Sigmoid colon (tissue), 7 donors: ENCODE measurements around the gene CCNL2. TPM values are rescaled to one million over a fixed set of nuclear protein-coding genes. Genes with fewer than 3 reads are reported as not detected.
"Not testable (repeated sequence)": the region's sequence is repeated elsewhere in the genome, so short reads cannot be mapped to it uniquely, and the experiment has no call there.

Experiments
- DNase-seq: peaks from one replicate; pipeline ENCODE4 v3.0.0-alpha.2; 2019
- H3K27ac ChIP-seq, 4 donors: fragments of 200-600 bp; sonication (generic); one replicate each; pipeline ENCODE4 v1.5.1; 2016 to 2019; ENCODE audit warnings: mild to moderate bottlenecking in 1 of 4
- H3K27me3 ChIP-seq, 3 donors: fragments of 200-600 bp; sonication (generic); one replicate each; pipeline ENCODE4 v1.5.1; 2019; ENCODE audit warnings: mild to moderate bottlenecking in 1 of 3
- H3K36me3 ChIP-seq, 4 donors: fragments of 200-600 bp; sonication (generic); one replicate each; pipeline ENCODE4 v1.5.1; 2016 to 2019
- H3K4me1 ChIP-seq, 4 donors: fragments of 200-600 bp; sonication (generic); one replicate each; pipeline ENCODE4 v1.5.1; 2017 to 2019
- H3K4me3 ChIP-seq, 4 donors: fragments of 200-600 bp; sonication (generic); one replicate each; pipeline ENCODE4 v1.5.1; 2017 to 2019; ENCODE audit warnings: mild to moderate bottlenecking in 2 of 4, moderate library complexity in 1 of 4
- H3K9me3 ChIP-seq, 4 donors: fragments of 200-600 bp in 3 of 4; sonication (generic) in 3 of 4; one replicate each; pipeline versions ENCODE4 v1.5.1 to v1.6.1; 2013 to 2019
- EP300 ChIP-seq, 4 donors: sonication (generic); formaldehyde crosslinking; IDR thresholded peaks; one replicate each; pipeline ENCODE4 v1.6.1; 2017; ENCODE audit warnings: antibody characterized with exemption in 4 of 4
- POLR2A ChIP-seq, 2 donors: fragments of 450-650 bp; IDR thresholded peaks; one replicate each; pipeline ENCODE4 v1.6.1; 2016; ENCODE audit warnings: antibody characterized with exemption in 2 of 2, mild to moderate bottlenecking in 2 of 2, moderate library complexity in 2 of 2
- POLR2AphosphoS5 ChIP-seq, 4 donors: sonication (generic); formaldehyde crosslinking; IDR thresholded peaks; one replicate each; pipeline ENCODE4 v1.6.1; 2017; ENCODE audit warnings: antibody characterized with exemption in 4 of 4
- WGBS, 2 donors: extraction: QIAGEN DNeasy Blood & Tissue Kit; methylation state at CpG; one replicate each; pipeline ENCODE4 v1.1.7; 2013; 5-methylcytosine and 5-hydroxymethylcytosine counted together
- intact Hi-C: fragments of 100-400 bp; cut with DNase I; formaldehyde crosslinking; loops from one replicate; pipeline ENCODE4 v1.15.1; 2023
- polyA plus RNA-seq, 3 donors: library from polyadenylated mRNA; stranded (reverse); fragments of 200-250 nt; gene quantifications; one replicate each; pipeline ENCODE4 v1.2.3, GENCODE V29; 2013
- total RNA-seq, 4 donors: library from RNA; depleted of rRNA; stranded (reverse); fragments of >200 nt; gene quantifications; one replicate each; pipeline ENCODE4 v1.1.0, GENCODE V29; 2016
- TF ChIP-seq, protein P1 (sequence below), 4 experiments: fragments of 450-650 bp in 3 of 4; fragments of 200-600 bp in 1 of 4; IDR thresholded peaks; one replicate each; pipeline ENCODE4 v1.5.1; 2016 to 2019; ENCODE audit warnings: antibody characterized with exemption in 4 of 4, mild to moderate bottlenecking in 3 of 4, moderate library complexity in 2 of 4
- donor health status: healthy with polysubstance abuse.
- donor health status: Bipolar disorder and iron deficiency.
- donor health status: healthy.

Gene CCNL2
- total RNA-seq, result 100 to 1,000 TPM; 139 to 375 (median 173) TPM
- 10 to 100 TPM; 15.0 to 99.6 (median 16.2) TPM for polyA plus RNA-seq

DNA sequence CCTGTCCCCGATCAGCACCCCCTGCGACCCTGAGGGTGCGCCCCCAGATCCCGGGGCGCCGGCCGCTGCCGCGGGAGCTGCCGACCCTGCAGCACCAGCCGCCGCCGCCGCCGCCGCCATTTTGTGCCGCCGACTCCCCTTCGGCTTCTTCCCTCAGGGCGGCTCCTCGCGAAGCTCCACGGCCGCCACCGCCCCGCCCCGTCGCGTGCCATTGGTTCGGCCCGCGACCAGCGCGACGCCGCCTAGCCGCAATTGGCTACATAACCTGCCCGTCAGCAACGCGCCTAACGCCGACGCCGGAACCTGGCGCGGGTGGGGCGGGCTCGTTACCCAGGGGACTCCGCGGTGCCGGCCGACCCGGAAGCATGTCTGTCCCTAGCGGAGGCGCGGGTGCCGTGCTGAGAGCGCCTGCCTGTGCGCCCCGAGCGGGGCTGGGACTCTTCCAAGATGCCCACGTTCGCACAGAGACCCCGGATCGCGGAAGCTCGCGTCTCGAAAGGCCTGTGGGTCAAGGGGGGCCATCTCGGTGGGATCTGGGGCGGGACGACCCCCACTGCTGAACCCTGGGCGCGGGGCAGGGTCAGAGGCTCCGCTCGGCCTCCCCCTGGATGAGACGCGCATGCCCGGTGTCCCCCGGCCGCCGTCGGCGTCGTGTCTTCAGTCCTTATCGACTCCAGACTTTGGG is at the start of gene CCNL2:
TSS of gene CCNL2 (minus strand) at position 149 of the 685 bp plus-strand sequence. CDS start at position 120, 29 bp downstream.
- peak; percentile 99 for DNase-seq
- 0% methylated on average over 86 of the region's 86 CpGs for WGBS, 2 donors
- Histone ChIP-seq H3K27ac (peak within 1 kb of the TSS; percentile 81 to 91 (median 88)), H3K4me3 (peak within 1 kb of the TSS; percentile 72 to 94 (median 86)), H3K36me3 (peaks cover 3 to 77% (median 37%) of the 10 kb centered on the region in 4 donors), H3K9me3 (no peaks in the 10 kb centered on the region), H3K4me1 (peaks cover 0 to 52% (median 27%) of the 10 kb centered on the region in 4 donors), H3K27me3 (no peaks in the 10 kb centered on the region)
- TF ChIP-seq POLR2AphosphoS5 (IDR thresholded peaks at IDR 0.05), result peak; percentile 78 to 92 (median 84)
- TF ChIP-seq POLR2A (IDR thresholded peaks at IDR 0.05), result peak; percentile 11 to 23
- TF ChIP-seq EP300 (IDR thresholded peaks at IDR 0.05), result no peak
- TF ChIP-seq, protein P1, sequence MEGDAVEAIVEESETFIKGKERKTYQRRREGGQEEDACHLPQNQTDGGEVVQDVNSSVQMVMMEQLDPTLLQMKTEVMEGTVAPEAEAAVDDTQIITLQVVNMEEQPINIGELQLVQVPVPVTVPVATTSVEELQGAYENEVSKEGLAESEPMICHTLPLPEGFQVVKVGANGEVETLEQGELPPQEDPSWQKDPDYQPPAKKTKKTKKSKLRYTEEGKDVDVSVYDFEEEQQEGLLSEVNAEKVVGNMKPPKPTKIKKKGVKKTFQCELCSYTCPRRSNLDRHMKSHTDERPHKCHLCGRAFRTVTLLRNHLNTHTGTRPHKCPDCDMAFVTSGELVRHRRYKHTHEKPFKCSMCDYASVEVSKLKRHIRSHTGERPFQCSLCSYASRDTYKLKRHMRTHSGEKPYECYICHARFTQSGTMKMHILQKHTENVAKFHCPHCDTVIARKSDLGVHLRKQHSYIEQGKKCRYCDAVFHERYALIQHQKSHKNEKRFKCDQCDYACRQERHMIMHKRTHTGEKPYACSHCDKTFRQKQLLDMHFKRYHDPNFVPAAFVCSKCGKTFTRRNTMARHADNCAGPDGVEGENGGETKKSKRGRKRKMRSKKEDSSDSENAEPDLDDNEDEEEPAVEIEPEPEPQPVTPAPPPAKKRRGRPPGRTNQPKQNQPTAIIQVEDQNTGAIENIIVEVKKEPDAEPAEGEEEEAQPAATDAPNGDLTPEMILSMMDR (IDR thresholded peaks at IDR 0.05), result peak; percentile 53 to 84 (median 70)
- intact Hi-C loops, result loop anchor here (1.0 kb wide), 1 partner anchor 42 kb away; no protein-coding TSS in a partner anchor

DNA sequence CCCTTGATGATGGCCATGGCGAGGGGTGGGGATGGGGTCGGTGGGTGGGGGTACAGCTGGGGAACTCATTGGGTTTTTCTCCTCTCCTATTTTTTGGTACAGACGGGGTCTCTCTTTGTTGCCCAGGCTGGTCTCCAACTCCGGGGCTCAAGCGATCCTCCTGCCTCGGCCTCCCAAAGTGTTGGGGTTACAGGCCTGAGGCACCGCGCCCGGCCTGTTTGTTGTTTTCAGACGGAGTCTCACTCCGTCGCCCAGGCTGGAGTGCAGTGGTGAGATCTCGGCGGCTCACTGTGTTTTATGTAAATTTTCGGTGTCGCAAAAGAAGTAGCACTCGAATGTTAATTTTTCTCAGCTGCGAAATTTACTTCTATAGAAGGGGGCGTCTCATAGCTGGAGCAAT is 47.5 kb upstream of the CCNL2 start:
- H3K36me3 ChIP-seq, H3K4me1 ChIP-seq, H3K4me3 ChIP-seq, intact Hi-C loops, H3K27ac ChIP-seq, H3K27me3 ChIP-seq, DNase-seq, H3K9me3 ChIP-seq: not testable (repeated sequence)
- 91 to 94% methylated on average over 19 of the region's 19 CpGs for WGBS, 2 donors

DNA sequence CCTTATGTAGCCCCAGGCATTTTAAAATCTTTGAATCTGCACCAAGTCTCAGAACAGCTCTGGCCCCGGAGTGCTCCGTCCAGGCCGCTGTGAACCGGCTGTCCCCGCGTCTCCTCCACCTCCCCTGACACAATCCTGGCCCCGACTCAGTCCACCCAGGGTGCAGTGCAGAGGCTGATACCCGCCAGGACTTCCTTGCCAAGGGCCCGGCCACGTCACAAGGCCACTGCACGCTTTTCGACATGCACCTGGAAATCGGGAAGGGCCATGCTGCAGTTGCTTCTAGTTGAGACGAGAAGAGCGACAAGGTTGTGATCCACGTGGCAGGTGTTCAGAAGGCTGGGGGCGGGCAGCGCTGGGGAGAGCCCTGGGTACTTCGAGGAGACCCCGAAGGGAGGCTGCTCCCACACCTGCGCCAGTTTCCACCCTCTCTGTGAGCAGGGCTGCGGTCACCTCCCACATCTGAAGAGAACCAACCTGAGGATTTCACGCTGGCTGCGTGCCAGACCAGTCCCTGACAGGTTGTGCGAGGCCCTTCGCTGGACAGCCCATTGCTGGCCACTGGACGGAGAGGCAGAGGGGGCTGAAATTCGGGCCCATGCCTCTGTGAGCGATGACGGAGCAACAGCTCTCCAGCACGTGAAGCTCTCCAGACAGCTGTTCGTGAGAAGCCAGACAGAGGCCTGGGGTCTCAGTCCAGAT is 43.1 kb upstream of the CCNL2 start:
- H3K4me1 ChIP-seq, result peaks cover 0 to 40% (median 35%) of the 10 kb centered on the region in 4 donors
- intact Hi-C loops, result no loop called here
- H3K27me3 ChIP-seq, result no peaks in the 10 kb centered on the region
- WGBS, 2 donors, result 91 to 92% methylated on average over 32 of the region's 32 CpGs
- no peaks in the 10 kb centered on the region for H3K9me3 ChIP-seq
- TF ChIP-seq, protein P1 (IDR thresholded peaks at IDR 0.05), result no peak
- TF ChIP-seq EP300 (IDR thresholded peaks at IDR 0.05) (no peak), POLR2A (IDR thresholded peaks at IDR 0.05) (no peak), POLR2AphosphoS5 (IDR thresholded peaks at IDR 0.05) (peak in 1 of 4 donors; percentile 25)
- peaks cover 0 to 10% (median 0%) of the 10 kb centered on the region in 4 donors for H3K36me3 ChIP-seq
- no peak overlapping the region for H3K4me3 ChIP-seq
- DNase-seq, result no peak
- peak overlapping the region in 3 of 4 donors; percentile 27 to 39 (median 34) for H3K27ac ChIP-seq

DNA sequence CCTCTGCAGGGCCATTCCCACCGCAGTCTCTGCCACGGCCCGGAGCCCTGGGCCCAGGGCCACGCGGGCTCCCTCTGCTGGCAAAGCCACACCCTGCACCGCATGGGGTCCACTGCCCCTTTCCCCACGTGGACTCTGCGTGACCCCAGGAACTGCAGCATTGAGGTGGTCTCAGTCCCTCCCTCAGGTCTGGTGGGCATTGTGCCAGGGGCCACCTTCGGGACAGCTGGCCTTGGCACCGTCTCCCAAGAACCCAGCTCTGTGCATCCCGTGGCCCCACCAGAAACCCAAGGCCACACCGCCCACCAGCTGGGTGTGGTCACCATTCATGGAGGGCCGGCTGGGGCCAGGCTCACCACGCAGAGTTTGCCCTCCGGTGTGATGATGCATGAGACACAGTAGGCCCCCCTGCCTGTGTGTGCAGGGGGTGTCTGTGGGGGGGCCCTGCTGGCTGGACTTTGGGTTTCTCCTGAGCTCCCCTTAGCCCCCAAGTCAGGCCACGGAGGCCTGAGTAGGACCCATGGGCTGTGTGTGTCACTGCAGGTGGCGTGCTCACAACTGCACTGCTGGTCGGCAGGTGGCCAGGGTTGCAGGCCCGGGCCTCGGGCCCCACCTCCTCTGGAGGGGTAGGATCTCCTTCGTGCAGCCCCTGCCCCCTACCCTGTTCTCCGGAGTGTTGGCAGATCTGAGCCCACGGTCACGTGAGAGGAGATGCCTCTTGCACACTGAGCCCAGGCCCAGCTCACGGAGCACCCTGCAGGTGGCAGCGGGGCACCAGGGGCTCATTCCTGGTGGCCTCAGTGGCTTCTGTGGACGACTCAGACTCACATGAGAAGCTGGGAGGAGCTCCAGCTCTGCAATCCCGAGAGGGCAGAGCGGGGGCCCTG is 42.1 kb upstream of the CCNL2 start:
- Histone ChIP-seq H3K9me3 (no peaks in the 10 kb centered on the region), H3K27me3 (no peaks in the 10 kb centered on the region), H3K4me3 (no peak overlapping the region), H3K27ac (peak overlapping the region; percentile 34 to 68 (median 49)), H3K4me1 (peaks cover 0 to 49% (median 45%) of the 10 kb centered on the region in 4 donors), H3K36me3 (peaks cover 0 to 10% (median 0%) of the 10 kb centered on the region in 4 donors)
- intact Hi-C loops, result loop anchor here (1.0 to 2.0 kb wide), 2 partner anchors 20 to 42 kb away; partner anchors contain the start of genes ANKRD65 and CCNL2
- no peak for DNase-seq
- 18 to 40% methylated on average over 29 of the region's 29 CpGs for WGBS, 2 donors
- TF ChIP-seq POLR2AphosphoS5 (IDR thresholded peaks at IDR 0.05) (peak in 2 of 4 donors; percentile 2 to 42), EP300 (IDR thresholded peaks at IDR 0.05) (no peak)
- TF ChIP-seq, protein P1 (IDR thresholded peaks at IDR 0.05), result peak; percentile 88 to 98 (median 96)
